OCI-M2 (cell line): ENCODE measurements around the gene CA6.
"Not testable (repeated sequence)": the region's sequence is repeated elsewhere in the genome, so short reads cannot be mapped to it uniquely, and the experiment has no call there.

Source experiments
- DNase-seq: peaks from one replicate; lab custom pipeline; 2025; ENCODE audit not compliant: unreplicated experiment; lab: John Stamatoyannopoulos, UW

CA6 gene

DNA sequence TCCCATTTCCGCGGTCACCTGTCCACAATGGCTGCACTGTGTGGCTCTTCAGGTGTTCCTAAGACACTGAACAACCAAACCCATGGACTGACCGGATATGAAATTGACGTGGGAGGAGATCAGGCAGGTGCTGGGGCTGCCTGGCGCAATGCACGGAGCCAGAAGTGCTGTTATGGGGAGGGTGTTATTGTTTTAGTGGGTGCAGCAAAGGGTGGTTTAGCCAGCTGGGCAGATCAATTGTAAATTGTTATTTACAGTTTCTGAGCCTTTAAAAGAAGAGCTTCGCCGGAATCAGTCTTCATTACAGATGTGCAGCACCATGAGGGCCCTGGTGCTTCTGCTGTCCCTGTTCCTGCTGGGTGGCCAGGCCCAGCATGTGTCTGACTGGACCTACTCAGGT is at the start of gene CA6:
Gene CA6 (plus strand): TSS at position 301 of the 400 bp plus-strand sequence. CDS start 19 bp downstream, at position 320.
- no peak for DNase-seq

DNA sequence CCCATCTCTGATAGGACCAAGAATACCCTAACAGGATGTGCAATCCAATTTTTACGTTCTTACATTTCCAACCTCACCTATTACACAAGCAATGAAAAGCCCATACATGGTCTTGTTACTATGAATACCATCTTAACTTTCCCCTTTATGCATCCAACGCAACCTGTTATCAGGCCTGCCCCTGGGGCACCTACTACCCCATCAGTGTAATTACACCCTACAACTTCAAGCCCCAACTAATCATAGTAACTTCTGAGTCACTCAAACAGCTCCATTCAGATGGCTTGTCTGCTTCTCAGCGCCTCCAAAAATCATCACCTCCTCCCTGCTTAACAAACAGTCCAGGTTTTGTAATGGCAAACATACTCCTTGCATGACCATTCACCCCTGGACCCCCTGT is 48.9 kb upstream of the CA6 start:
- not testable (repeated sequence) for DNase-seq

DNA sequence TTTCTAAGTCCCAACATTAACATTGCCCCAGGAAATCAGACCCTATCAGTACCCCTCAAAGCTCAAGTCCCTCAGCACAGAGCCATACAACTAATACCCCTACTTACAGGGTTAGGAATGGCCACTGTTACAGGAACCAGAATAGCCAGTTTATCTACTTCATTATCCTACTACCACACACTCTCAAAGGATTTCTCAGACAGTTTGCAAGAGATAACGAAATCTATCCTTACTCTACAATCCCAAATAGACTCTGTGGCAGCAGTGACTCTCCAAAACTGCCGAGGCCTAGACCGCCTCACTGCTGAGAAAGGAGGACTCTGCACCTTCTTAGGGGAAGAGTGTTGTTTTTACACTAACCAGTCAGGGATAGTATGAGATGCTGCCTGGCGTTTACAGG is 48.2 kb upstream of the CA6 start:
- not testable (repeated sequence) for DNase-seq

DNA sequence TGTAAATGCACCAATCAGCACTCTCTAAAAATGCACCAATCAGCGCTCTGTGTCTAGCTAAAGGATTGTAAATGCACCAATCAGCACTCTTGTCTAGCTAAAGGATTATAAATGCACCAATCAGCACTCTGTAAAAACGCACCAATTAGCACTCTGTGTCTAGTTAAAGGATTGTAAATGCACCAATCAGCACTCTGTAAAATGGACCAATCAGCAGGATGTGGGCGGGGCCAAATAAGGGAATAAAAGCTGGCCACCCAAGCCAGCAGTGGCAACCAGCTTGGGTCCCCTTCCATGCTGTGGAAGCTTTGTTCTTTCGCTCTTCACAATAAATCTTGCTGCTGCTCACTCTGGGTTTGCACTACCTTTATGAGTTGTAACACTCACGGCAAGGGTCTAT is 47.2 kb upstream of the CA6 start:
- not testable (repeated sequence) for DNase-seq

DNA sequence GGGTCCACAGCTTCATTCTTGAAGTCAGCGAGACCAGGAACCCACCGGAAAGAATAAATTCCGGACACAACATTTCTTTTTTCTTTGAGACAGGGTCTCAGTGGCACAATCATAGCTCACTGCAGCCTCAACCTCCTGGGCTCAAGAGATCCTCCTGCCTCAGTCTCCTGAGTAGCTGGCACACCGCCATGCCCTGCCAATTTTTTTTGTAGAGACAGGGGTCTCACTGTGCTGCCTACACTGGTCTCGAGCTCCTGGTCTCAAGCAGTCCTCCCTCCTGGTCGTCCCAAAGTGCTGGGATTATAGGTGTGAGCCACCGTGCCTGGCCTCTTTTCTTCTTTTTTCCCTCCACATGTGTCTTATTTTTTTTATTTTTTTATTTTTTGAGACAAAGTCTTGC is 46.6 kb upstream of the CA6 start:
- no peak for DNase-seq

DNA sequence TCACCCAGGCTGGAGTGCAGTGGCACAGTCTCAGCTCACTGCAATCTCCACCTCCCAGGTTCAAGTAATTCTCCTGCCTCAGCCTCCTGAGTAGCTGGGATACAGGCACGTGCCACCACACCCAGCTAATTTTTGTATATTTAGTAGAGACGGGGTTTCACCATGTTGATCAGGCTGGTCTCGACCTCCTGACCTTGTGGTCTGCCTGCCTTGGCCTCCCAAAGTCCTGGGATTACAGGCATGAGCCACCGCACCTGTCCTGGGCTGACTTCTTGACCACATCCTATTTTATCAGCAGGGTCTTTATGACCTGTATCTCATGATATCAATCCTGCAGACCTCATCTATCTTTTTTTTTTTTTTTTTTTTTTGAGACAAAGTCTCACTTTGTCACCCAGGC is 45.0 kb upstream of the CA6 start:
- DNase-seq: not testable (repeated sequence)

DNA sequence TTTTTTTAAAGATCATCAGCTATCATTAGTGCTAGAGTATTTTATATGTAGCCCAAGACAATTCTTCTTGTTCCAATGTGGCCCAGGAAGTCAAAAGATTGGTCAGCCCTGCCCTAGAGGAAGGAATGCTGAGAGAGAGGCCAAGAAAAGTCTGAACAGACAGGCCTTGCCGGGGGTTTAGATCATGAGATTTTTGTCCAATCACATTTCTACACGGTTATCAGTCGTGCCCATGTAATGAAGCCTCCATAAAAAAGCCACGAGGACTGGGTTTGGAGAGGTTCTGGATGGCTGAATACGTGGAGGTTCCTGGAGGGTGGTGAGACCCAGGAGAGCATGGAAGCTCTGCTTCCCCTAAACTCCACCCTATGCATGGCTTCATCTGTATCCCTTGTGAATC is 42.9 kb upstream of the CA6 start:
- no peak for DNase-seq

DNA sequence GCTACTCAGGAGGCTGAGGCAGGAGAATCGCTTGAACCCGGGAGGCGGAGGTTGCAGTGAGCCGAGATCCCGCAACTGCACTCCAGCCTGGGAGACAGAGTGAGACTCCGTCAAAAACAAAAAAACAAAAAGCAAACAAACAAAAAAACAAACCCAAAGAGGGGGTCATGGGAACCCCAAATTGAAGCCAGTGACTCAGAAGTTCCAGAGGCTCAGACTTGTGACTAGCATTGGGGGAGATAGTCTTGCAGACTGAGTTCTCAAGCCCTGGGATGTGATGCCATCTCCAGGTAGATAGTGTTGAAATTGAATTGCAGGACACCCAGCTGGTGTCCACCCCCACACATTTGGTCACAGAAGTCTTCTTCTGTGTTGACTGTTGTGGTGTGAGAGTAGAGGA is 42.3 kb upstream of the CA6 start:
- DNase-seq: no peak

DNA sequence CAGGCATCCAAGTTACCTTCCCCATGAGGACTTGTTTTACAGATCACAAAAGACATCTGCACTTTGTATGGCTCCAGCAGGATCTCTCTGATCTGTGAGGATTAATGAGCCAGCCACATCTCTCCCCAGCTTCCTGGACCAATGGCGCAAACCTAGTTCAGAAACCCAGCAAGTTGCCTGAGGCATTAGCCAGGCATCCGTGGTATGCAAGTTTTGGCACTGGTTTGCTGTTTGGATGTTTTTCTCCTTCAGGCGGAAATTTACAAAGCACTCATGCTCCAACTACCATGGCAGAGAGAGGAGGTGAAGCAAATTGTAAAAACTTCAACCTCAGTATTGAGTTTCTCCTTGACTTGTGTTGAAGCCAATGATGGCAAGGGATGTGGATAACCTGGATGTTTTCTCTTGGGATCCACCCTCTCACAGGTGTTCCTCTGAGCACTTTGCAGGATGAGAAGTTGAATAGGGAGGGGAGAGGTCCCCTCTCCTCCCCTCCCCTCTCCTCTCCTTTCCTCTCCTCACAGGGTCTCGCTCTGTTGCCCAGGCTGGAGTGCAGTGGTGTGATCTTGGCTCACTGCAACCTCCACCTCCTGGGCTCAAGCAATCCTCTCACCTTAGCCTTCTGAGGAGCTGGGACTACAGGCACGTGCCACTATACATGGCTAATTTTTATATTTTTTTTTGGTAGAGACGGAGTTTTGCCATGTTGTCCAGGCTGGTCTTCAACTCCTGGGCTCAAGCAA is 41.6 kb upstream of the CA6 start:
- no peak for DNase-seq

DNA sequence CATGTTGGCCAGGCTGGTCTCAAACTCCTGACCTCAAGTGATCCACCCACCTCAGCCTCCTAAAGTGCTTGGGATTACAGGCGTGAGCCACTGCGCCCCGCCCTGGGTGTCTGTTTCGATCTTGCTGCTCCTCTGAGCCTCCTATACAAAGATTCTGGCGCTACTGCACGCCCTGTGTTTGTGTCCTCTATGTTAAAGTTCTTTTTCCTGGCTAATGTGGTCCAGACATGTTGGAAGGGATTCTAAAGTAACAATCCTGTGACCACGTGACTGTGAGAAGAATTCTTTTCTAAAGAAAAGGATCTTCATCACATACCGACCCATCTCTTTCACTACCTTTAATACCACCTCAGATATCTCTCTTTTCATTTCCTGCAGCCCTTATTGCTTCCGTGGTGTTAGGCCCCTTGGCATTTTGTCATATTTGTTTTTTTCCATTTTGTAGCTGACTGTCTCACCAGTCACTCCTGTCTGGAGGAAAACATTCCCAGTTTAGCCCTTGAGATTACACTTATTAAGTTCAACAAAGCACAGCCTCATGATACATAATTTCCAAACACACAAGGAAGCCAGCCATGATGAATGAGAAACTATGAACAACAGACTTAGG is 40.0 kb upstream of the CA6 start:
- no peak for DNase-seq

DNA sequence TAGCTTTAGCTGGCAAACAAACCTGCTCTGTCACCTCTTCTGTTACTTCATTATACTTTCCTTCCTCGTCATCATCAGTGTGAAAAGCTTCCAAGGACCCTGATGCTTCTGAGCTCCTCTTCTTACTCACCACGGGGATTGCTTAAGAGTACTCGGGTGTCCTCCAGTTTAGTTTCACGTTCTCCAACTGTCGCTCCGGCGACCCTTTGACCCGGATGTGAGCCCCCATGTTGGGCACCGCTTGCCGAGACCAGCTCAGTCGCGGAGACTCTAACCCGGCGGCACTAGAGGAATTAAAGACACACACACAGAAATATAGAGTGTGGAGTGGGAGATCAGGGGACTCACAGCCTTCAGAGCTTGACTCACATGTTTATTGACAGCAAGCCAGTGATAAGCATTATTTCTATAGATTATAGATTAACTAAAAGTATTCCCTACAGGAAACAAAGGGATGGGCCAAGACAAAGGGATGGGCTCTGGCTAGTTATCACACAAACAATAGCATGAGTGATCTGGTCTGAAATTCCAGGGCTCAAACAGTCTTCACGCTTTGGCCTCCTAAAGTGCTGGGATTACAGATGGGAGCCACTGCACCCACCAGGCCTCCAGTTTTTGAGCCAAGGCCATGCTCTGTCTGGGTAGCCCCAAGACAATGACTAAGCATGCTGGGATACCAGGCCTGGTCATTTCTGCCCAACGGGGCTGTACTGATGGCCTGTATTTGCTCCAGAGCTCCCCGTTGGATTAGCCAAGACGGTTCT is 37.1 kb upstream of the CA6 start:
- DNase-seq: no peak

DNA sequence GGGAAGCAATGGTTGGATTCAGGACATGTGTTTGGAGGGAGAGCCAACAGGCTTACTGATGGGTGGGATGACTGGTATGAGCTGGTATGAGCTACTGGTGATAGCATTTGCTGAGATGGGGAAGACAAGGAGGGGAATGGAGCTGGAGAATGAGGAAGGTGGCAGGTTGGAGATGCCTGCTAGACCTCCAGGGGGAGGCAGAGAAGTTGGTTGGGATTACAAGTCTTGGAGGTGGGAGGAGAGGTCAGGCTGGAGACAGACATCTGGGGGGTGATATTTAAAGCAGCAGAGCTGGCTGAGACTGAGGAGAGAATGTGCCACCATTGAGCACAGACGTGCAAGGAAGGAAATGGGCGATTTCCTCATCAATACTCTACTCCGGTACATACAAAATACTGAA is 35.3 kb upstream of the CA6 start:
- no peak for DNase-seq

DNA sequence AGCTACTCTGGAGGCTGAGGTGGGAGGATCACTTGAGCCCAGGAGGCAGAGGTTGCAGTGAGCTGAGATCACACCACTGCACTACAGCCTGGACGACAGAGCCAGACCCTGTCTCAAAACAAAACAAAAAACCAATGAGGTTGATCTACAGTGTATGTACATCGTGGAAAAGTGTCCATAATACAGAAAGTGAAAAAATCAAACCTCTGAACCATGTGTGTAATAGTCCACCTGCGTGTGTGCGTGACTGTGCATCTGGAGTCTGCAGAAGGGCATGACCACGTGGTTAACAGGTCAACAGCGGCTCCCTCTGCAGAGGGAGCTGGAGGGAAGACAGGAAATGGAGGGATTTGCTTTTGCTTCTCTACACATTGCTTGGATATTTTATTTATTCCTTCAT is 34.8 kb upstream of the CA6 start:
- DNase-seq: no peak

DNA sequence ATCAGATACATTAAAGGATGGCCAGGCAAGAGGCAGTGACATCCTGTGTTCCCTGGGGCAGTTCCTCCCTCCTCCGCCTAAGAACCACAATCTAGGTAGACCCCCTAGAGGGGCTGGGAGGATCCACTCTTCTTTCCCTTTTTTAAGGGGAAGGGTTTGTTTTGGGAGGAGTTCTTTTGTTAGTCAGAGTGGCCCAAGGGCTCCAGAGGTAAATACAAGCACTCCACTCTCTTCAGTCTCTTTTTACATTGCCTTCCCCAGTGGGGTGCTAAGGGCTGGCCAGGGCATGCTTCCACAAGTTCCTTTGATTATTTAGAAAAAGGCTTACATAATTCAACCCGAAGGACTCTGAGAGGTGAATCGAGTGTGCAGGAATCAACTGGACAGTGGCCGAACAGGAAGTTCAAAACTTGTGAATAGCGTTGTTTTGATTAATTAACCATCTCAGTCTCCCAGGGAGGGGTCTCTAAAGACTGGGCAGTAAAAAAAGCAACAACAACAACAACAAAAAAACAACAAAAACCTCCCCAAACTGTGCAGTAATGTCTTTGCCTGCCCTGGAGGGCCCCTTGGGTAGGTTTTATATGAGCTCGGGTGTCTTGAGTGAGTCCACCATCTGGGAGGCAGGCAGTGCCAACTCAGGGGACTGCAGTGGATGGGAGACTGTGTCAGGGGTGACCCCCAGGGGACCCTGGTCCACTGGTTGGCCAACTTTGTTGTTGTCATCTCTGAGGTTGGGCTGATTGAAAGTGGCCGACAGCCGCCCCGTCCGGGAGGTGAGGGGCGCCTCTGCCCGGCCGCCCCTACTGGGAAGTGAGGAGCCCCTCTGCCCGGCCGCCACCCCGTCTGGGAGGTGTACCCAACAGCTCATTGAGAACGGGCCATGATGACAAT is 34.0 kb upstream of the CA6 start:
- DNase-seq: no peak

DNA sequence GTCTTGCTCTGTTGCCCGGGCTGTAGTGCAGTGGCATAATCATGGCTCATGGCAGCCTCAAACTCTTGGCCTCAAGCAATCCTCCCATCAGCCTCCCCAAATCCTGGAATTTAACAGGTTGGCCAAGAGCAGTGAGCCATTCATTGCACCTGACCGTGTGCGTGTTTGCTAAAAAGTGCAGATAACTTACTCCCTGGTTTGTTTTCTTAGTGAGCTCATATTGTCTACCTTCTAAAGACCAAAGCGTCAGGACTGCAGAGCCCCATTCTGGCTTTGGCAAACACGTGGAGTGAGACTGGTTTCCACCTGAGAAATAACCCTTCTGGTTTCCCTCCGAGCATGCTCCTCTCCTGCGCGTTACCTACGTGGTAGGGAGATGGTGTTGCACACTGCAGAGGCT is 32.2 kb upstream of the CA6 start:
- DNase-seq: no peak

DNA sequence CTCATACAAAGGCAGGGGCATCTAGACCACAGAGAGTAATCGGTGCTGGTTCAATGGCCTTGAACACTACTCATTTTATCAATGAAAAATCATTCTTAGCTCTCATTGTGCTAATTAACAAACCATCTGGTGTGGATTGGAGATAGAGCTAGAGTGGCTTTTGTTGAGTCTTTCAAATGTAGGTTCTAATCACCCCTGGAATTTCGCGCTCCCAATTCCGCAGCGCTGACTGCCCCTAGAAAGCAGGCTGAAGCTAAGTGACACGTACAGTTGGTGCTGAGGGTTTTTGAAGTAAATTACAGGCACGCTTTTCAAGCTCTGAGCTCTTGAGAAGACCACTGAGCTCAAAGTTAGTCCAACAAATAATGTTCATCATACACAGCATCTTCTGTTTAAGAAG is 31.2 kb upstream of the CA6 start:
- no peak for DNase-seq

DNA sequence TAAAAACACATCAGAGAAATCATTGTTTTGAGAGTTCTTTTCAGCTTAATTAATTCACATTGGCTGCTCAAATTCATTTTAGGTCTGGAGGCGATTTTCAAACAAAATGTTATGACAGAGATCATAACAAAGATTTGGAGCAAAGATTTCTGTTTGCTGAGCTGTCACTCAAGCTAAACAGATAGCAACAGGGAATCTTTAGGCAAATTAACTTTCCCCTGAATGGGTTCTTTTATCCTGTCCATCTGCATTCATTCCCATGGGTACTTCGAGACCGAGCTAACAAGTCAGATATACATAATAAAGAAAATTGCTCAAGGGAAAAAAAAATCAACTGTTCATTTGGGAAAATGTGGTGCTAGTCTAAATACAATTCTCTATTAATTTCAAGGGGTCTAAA is 30.2 kb upstream of the CA6 start:
- DNase-seq: no peak

DNA sequence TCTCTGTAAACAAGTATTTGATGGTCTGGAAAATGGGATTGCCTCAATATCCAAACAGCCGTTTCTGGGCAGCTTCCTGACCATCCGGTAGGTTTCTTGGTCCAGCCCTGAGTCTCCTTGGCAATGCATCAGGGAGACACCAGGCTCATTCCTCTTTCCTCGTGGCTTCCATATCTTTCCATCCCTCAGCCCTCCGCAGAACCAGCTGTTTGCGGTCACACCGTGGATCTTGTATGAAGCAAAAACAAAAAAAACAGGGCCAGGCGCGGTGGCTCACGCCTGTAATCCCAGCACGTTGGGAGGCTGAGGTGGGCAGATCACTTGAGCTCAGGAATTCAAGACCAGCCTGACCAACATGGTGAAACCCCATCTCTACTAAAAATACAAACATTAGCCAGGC is 28.1 kb upstream of the CA6 start:
- not testable (repeated sequence) for DNase-seq

DNA sequence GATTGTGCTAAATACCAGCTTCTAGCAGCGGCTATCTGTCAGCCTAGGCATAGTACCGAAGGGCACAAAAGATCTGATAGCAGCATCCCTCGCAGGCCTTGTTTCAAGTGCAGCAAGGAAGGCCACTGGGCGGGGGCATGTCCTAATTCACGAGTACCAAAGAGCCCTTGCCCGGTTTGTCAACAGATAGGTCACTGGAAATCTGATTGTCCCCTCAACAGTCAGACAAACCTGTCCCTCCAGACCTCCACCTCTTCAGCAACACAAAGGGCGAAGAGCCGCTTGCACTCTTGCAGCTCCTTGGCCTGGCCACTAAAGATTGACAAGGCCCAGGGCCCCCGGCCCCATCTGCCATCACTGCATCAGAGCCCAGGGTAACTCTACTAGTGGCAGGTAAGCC is 22.7 kb upstream of the CA6 start:
- no peak for DNase-seq

DNA sequence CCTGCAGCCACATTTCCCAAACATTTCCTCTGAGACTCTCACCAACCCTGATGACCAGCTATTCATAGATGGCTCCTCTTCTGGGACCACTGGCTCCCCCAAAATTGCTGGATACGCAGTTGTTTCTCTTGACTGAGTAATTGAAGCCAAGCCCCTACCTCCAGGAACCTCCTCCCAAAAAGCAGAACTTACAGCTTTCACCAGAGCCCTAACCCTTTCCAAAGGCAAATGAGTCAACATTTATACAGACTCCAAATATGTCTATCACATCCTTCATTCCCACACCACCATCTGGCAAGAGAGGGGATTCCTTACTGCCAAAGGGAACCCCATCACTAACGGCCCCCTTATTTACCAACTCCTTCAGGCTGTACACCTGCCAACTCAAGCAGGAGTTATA is 20.3 kb upstream of the CA6 start:
- DNase-seq: no peak

DNA sequence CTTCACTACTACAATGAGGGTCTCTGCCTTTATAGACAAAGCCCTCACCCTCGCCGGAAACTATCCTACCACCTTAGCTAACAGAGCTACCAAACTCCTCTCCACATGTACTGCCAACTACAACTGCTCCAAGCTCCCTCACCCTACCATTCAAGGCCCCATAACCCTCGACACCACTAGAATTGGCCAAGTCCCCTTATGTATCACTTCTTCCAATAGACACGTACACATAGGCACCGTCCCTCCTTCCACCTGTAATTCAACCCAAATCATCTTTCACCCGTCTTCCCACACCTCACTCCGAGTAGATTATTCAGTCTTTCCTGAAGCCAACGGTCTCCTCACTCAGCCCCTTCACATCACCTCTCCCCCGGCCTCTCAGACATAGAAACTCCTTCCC is 19.7 kb upstream of the CA6 start:
- no peak for DNase-seq
